ENCODE data around the gene C1QL3. TPM values are rescaled to one million over a fixed set of nuclear protein-coding genes. Genes with fewer than 3 reads are reported as not detected.

The C1QL3 gene
- total RNA-seq, 1 experiment from 2014 or later = not detected

DNA sequence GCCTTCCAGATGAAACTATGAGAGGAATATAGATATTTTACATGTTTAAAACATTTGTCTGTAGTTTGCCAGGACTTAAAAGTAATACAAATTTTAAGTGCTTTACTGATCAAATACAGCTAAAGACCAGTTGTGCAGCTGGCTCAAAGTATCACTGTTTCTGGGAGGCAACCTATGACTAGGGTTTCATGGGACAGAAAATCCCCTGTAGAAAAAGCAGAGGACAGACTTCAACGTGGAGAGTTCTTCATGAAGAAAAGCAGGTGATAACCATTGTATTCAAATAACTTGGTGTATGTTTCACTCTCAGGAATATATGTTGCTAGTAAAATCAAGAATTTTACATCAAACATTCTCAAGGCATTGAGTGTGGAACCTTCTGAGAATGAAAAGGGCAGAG lies 43.9 kb downstream of the C1QL3 start:
- no peak for DNase-seq
- no peaks in the 10 kb centered on the region for H3K4me1 ChIP-seq
- intact Hi-C loops (cut with micrococcal nuclease; ENCODE audit: unreplicated experiment) = no loop called here
- Mint-ChIP-seq H3K4me3 (ENCODE audit: unreplicated experiment) (no peak overlapping the region), H3K9me3 (ENCODE audit: unreplicated experiment) (no peaks in the 10 kb centered on the region), H3K36me3 (ENCODE audit: insufficient read depth, unreplicated experiment) (no peaks in the 10 kb centered on the region), H3K27me3 (ENCODE audit: insufficient read depth, unreplicated experiment) (no peaks in the 10 kb centered on the region), H3K4me1 (ENCODE audit: low read depth, unreplicated experiment) (no peaks in the 10 kb centered on the region), H3K27ac (ENCODE audit: unreplicated experiment) (no peak overlapping the region)
- H3K9me3 ChIP-seq = no peaks in the 10 kb centered on the region
- H3K27me3 ChIP-seq (replicated peaks; ENCODE audit: control insufficient read depth, insufficient read depth, low read length) = no peaks in the 10 kb centered on the region
- ChIA-PET CTCF (interaction anchor here (0.5 kb wide), 1 partner anchor 214 kb away, joined by 4 read pairs; no protein-coding TSS in a partner anchor), POLR2A (no interaction called here)
- no peaks in the 10 kb centered on the region for H3K36me3 ChIP-seq (ENCODE audit: control insufficient read depth, insufficient read depth, low read length)
- H3K4me3 ChIP-seq (ENCODE audit: low read depth, low read length) = no peak overlapping the region
- TF ChIP-seq, protein P1, sequence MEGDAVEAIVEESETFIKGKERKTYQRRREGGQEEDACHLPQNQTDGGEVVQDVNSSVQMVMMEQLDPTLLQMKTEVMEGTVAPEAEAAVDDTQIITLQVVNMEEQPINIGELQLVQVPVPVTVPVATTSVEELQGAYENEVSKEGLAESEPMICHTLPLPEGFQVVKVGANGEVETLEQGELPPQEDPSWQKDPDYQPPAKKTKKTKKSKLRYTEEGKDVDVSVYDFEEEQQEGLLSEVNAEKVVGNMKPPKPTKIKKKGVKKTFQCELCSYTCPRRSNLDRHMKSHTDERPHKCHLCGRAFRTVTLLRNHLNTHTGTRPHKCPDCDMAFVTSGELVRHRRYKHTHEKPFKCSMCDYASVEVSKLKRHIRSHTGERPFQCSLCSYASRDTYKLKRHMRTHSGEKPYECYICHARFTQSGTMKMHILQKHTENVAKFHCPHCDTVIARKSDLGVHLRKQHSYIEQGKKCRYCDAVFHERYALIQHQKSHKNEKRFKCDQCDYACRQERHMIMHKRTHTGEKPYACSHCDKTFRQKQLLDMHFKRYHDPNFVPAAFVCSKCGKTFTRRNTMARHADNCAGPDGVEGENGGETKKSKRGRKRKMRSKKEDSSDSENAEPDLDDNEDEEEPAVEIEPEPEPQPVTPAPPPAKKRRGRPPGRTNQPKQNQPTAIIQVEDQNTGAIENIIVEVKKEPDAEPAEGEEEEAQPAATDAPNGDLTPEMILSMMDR (IDR thresholded peaks at IDR 0.05; ENCODE audit: insufficient read depth in 1 of 2, low read depth in 1 of 2, low read length in 1 of 2, severe bottlenecking in 1 of 2, unreplicated experiment in 1 of 2) = no peak
- BruUV-seq (replicated peaks) = no TSS peak

DNA sequence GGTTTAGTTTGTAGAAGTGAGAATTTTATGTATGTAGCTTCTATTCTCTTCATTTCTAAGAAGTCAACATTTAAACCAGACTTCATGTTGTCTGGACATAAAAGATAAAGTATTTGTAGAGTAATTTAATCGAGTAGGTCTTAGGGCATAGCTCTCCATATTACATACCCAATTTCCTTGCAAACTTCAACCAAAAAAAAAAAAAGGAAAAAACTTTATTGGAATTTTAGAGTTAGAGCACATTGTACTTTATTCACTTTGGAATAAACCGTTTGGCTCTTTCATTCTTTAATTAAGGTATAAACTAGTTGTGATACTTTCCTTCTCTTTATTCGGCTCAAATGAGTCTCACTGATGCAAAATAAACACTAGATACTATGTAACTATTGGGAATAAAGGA lies 48.9 kb downstream of the C1QL3 start:
- intact Hi-C loops (cut with micrococcal nuclease; ENCODE audit: unreplicated experiment) = no loop called here
- H3K36me3 ChIP-seq (ENCODE audit: control insufficient read depth, insufficient read depth, low read length) = no peaks in the 10 kb centered on the region
- Mint-ChIP-seq H3K36me3 (ENCODE audit: insufficient read depth, unreplicated experiment) (no peaks in the 10 kb centered on the region), H3K9me3 (ENCODE audit: unreplicated experiment) (no peaks in the 10 kb centered on the region), H3K27ac (ENCODE audit: unreplicated experiment) (no peak overlapping the region), H3K27me3 (ENCODE audit: insufficient read depth, unreplicated experiment) (no peaks in the 10 kb centered on the region), H3K4me3 (ENCODE audit: unreplicated experiment) (no peak overlapping the region), H3K4me1 (ENCODE audit: low read depth, unreplicated experiment) (no peaks in the 10 kb centered on the region)
- no TSS peak for BruUV-seq (replicated peaks)
- no peak for DNase-seq
- ChIA-PET CTCF (no interaction called here), POLR2A (interaction anchor here (0.6 kb wide), 1 partner anchor 19 kb away, joined by 3 read pairs; no protein-coding TSS in a partner anchor)
- no peak overlapping the region for H3K4me3 ChIP-seq (ENCODE audit: low read depth, low read length)
- no peaks in the 10 kb centered on the region for H3K9me3 ChIP-seq
- H3K4me1 ChIP-seq = peaks cover 6% of the 10 kb centered on the region; the same call in 1 of the 2 replicates
- TF ChIP-seq, protein P1 (IDR thresholded peaks at IDR 0.05; ENCODE audit: insufficient read depth in 1 of 2, low read depth in 1 of 2, low read length in 1 of 2, severe bottlenecking in 1 of 2, unreplicated experiment in 1 of 2) = no peak
- no peaks in the 10 kb centered on the region for H3K27me3 ChIP-seq (replicated peaks; ENCODE audit: control insufficient read depth, insufficient read depth, low read length)

DNA sequence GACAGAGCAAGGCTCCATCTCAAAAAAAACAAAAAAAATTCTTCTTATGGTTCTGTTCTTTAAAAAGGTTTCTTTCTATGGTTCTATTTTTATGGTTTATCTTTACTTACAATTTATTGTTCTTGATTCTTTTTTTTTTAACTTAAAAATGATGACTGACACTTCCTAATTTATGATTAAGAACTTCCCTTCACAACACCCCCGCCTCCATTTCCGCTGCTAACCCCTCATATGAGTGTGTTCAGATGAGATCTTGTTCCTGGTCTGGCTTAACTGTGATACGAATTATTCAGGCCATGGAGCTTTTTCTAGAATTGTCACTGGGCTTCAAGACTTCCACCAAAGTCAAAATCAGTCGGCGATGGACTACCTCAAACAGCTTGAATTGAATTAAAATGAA lies 50.9 kb downstream of the C1QL3 start:
- intact Hi-C loops (cut with micrococcal nuclease; ENCODE audit: unreplicated experiment) = no loop called here
- TF ChIP-seq, protein P1 (IDR thresholded peaks at IDR 0.05; ENCODE audit: insufficient read depth in 1 of 2, low read depth in 1 of 2, low read length in 1 of 2, severe bottlenecking in 1 of 2, unreplicated experiment in 1 of 2) = no peak
- H3K27me3 Mint-ChIP-seq (ENCODE audit: insufficient read depth, unreplicated experiment) = no peaks in the 10 kb centered on the region
- H3K36me3 ChIP-seq (ENCODE audit: control insufficient read depth, insufficient read depth, low read length) = no peaks in the 10 kb centered on the region
- peaks cover 6% of the 10 kb centered on the region; the same call in 1 of the 2 replicates for H3K4me1 ChIP-seq
- H3K36me3 Mint-ChIP-seq (ENCODE audit: insufficient read depth, unreplicated experiment) = no peaks in the 10 kb centered on the region
- H3K4me1 Mint-ChIP-seq (ENCODE audit: low read depth, unreplicated experiment) = no peaks in the 10 kb centered on the region
- ChIA-PET POLR2A (no interaction called here), CTCF (no interaction called here)
- DNase-seq = no peak
- no peak overlapping the region for H3K4me3 Mint-ChIP-seq (ENCODE audit: unreplicated experiment)
- H3K9me3 ChIP-seq = no peaks in the 10 kb centered on the region
- no peak overlapping the region for H3K4me3 ChIP-seq (ENCODE audit: low read depth, low read length)
- no peaks in the 10 kb centered on the region for H3K9me3 Mint-ChIP-seq (ENCODE audit: unreplicated experiment)
- no TSS peak for BruUV-seq (replicated peaks)
- H3K27me3 ChIP-seq (replicated peaks; ENCODE audit: control insufficient read depth, insufficient read depth, low read length) = no peaks in the 10 kb centered on the region
- no peak overlapping the region for H3K27ac Mint-ChIP-seq (ENCODE audit: unreplicated experiment)

All from Caco-2 (cell line).